GM19023 (cell line): ENCODE data around the gene DGKI.

Experiments
- ATAC-seq: cut with Tn5 transposase; IDR thresholded peaks from one replicate; pipeline ENCODE4 v1.9.1; 2021; ENCODE audit warnings: mild to moderate bottlenecking, moderate library complexity; ENCODE audit not compliant: unreplicated experiment

DGKI gene

DNA sequence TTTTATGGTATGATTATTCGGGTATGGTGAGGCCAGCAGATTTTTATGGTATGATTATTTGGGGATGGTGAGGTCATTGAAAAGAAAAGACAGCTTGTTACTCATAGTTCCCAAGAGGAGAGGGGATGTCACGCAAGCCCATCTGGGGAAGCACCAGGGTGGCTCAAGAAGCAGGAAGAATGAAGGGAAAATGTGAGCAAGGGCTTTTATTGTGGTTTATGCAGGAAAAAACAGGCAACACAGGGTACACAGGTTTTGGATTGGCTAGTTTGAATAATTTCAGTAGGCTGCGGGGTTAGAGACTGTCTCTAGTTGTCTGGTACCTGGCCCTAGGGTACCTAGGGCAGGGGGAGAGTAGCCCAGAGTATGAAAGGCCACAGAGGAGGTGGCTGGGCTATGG, 26.8 kb upstream of the DGKI start:
- peak; percentile 50 for ATAC-seq

DNA sequence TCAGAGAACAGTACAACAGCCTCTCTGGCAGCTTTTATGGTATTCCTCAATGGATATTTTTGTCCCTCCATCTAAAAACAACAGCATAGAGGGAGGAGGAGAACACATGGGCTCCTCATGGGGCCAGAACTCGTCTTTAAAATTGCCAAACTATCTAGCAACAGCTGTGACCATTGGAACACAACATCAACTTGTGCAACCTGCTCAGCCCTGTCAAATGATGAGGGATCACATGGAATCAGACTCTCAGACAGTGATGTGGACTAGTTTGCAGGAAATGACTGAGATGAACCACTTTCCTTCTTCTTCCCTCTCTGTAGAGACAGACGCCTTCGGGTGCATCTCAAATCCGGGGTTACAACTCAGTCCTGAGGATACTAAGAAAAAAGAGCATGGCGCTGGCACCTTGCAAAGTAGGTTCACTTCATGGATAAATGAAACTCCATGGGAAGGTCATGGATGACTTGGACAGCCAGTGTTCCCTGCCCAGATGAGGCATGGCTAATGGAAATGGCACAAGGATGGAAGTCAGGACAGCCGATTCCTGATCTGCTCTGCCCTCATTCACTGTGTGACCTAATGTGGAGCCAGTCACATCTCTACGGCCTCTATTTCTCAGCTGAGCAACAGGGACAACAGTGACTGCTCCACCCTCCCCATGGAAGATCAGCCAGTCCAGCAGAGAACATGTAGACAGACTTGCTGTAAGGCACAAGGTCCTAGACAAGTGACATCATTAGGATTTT, 24.6 kb upstream of the DGKI start:
- no peak for ATAC-seq

DNA sequence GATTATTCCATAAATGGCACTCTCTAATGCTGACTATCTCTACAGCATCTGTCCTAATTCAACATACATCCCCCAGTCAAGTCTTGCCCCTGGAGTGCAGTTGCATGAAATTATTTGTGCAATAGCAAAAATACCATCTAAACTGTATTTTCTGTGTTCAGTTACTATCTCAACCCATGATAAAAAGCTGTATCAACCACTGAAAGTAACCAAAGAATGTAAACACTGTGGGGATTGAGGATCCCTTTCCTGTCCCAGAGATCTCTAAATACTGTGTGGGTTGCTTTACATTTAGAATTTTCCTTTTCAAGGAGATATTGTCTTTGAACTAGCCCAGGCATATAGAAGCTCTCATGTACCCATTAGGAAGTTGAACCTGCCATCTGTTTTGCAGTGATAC, 23.9 kb upstream of the DGKI start:
- no peak for ATAC-seq

- ATAC-seq, result no peak
Observed at GRCh38 chr7:137870078-137870477, 23.3 kb upstream of the DGKI start.

- no peak for ATAC-seq
Observed at GRCh38 chr7:137869260-137869659, 22.5 kb upstream of the DGKI start.

GRCh38 chr7:137867289-137867688, 20.5 kb upstream of the DGKI start:
- no peak for ATAC-seq

GRCh38 chr7:137865764-137866163, 19.0 kb upstream of the DGKI start:
- no peak for ATAC-seq

- ATAC-seq, result no peak
Observed at GRCh38 chr7:137862964-137863363, 16.2 kb upstream of the DGKI start.

- ATAC-seq, result no peak
Observed at GRCh38 chr7:137862358-137862757, 15.6 kb upstream of the DGKI start.

GRCh38 chr7:137860542-137860941, 13.8 kb upstream of the DGKI start:
- no peak for ATAC-seq

GRCh38 chr7:137853053-137853452, 6.3 kb upstream of the DGKI start:
- ATAC-seq, result no peak

GRCh38 chr7:137852108-137852507, 5.3 kb upstream of the DGKI start:
- ATAC-seq, result no peak

- ATAC-seq, result no peak
Observed at GRCh38 chr7:137850972-137851945, 4.5 kb upstream of the DGKI start.

DNA sequence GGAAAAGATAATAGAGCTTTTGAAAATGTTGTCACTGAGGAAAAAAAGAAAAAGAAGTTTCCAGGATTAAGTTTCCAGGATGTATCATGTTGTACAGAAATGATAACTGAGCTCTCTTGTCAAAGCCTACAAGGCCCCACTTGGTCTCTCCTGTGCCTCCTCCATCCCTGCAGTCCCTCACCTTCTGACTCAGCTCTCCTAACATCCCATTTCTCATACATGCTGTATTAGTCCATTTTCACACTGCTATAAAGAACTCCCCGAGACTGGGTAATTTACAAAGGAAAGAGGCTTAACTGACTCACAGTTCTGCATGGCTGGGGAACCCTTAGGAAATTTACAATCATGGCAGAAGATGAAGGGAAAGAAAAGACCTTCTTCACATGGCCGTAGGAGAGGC, 3.8 kb upstream of the DGKI start:
- no peak for ATAC-seq

DNA sequence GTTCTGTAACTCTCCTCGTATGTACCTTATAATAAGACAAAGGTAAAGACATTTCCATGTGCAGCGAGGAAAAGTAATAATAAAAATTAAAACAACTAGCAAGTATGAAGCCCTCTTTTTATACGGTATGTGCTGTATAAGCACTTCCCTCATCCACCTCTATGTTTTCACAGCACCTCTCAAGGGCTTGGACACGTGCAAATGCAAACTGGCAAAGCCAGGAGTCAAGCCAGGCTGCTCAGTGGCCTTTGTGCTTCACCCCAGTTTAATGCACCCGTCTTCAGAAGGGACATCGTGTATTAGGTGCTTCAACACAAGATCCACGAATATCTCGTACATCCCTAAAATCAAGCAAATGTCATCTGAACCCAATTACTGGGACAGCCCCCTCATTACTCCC, 1.3 kb upstream of the DGKI start:
- ATAC-seq, result no peak

- ATAC-seq, result peak; percentile 6
Observed at GRCh38 chr7:137847568-137848050, 835 bp upstream of the DGKI start.

- peak; percentile 36 for ATAC-seq
Observed at GRCh38 chr7:137846549-137846826, 286 bp downstream of the DGKI start.

- ATAC-seq, result no peak
Observed at GRCh38 chr7:137844677-137845425, 1.9 kb downstream of the DGKI start.

DNA sequence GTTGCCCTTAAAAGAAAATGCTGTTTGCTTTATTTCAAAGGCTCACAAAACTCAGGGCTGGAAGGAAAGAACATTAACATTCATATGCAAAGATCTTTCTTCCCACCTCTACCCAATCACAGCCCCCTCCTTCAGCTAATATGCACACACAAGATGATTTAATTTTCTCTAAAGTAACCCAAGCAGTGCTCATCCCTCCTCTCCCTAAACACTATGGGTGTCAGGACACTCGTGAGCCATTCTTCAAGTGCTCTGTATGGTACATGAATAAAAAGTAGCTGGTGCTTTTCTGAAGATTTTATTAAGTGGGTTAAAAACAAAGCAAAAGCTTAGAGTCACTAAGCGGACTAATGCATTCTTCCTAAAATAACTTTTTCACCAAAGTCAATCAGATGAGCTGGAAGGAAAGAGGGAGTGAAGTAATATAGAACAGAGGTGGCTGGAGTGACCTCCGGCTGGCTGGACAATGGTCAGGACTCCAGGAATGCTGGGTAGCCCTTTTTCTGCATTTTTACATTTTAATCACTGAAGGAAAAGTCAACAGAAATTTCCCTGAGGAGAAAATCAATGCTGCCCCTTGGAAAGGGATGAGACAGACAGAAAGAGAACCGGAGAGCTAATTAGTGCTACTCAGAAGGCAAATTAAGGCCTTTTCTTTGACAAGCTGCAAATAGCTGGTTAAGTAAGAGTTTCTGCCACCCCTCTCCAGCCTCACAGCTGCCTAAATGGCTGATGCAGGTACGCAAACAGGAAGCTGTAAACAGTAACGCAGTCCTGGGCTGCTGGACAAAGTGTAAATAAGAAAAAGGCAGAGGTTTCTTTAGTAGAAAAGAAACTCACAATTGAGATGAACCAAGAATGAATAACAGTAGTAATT, 6.6 kb downstream of the DGKI start:
- no peak for ATAC-seq

- ATAC-seq, result no peak
Observed at GRCh38 chr7:137838706-137839315, 8.0 kb downstream of the DGKI start.
